Measurements from ENCODE around the gene SPINK7.

The SPINK7 gene

DNA sequence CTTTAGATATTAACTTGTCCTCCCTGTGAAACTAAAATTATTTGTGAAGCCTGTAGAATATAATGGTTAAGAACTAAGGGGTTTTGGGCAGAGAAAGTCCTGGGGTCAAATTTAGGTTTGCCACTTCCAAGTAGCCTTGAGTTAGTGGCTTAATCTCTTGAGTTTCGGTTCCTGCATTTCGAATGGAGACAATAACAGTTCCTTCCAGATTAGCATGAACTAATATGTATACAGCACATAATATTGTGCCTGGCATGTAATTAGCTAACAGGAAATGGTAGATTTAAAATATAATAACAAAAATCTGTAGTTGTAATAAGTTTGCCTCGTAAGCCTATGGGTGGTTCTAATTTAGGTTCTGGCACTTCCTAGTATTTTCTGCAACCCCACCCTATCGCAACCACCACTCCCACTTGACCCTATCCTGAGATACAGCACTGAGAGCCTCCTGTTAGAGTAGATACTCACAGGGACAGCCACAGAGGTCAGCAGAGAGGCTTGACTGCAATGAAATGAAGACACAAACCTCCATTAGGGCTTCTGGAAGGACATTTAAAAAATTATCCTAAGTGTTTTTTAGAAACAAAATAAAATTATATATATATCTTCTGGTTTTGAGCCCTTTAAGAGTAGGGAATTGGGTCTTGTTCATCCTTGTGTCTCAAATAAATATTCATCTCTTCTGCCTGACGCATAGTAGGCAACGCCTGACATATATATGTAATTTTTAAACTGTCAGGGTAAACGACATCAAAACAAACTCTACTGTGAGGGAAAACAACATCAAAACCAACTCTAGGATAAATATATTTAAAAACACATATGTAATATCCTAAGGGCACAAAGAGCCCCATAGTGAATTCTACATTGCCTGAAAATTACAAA, 31.6 kb downstream of the SPINK7 start:
- no peak for DNase-seq

DNA sequence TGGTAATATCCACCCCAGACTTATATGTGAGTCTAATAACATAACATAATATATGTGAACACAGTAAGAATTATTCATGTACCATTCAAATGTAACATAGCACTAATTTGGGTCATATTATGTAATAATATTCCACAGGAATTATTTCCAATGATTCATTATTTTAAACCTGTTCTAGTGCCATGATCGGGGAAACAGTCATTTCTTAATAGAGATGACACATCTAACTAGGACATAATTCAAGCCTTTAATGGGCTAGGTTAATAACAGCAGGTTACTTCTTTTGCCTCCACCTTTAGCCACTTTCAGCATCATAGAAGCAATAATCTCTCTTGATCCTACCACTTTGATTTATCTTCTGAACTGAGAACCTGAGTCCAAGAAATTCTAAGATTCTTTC, 35.5 kb downstream of the SPINK7 start:
- DNase-seq: no peak

DNA sequence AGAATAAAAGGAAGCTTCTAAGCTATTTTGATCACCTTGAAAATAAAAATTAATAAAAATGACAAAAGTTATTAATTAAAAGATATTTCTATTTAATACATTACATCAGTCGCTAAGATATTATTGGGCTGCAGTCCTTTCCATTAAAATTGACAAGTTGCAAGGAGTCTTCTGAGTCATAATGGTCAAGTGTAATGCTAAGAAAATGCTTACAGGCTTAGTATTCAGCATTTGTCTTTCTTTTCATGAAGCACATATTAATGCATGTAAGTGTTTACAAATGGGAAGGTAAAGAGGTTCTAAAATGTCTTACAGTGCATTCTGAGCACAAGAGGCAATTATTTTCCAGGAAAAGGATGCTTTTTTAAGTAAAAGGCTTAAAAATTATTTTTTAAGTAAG, 40.5 kb downstream of the SPINK7 start:
- no peak for DNase-seq

DNA sequence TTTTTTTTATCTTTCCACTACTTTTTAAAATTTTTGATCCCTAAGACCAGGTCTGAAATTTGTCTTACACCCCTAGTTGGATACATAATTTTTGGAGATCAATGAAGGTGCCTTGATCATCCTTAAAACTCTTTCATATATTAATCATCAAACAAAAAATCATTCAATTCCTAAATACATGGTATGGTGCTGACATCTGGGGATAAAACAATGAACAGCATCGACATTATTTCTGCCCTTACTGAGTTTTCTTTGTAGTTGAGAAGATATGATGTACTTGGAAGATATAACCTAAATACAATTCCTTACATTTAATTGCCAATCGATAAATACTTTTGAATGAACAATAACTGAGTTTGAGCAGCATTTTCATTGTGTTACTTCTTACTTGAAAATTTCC, 41.4 kb downstream of the SPINK7 start:
- DNase-seq: no peak

DNA sequence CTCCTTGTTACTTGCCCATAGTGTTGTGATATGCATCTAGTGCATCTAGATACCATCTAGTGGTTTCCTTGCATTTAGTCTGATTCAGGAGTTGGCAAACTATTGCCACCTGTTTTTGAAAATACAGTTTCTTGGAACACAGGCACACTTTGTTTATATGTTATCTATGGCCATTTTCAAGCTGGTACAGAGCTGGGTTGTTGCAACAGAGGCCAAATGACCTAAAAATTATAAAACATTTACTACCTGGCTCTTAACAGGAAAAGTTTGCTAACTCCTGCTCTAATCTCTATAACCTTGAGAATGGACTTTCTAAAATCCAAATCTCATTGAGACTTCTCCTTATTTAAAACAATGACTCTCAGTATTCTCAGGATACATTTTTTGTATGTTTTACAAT, 52.1 kb downstream of the SPINK7 start:
- no peak for DNase-seq
